SK-N-SH (cell line): ENCODE measurements around the gene ASIC2. TPM values are rescaled to one million over a fixed set of nuclear protein-coding genes. Genes with fewer than 3 reads are reported as not detected.

Experiments
- CTCF ChIA-PET: fragments of 300-600, 350-600 bp; formaldehyde crosslinking; extraction: SDS; loops from one replicate; lab custom pipeline; 2021; lab: Yijun Ruan, JAX
- POLR2A ChIA-PET: fragments of 350-600 bp; sonication (Branson Sonifier 250); formaldehyde crosslinking; extraction: SDS; loops from one replicate; lab custom pipeline; 2020; ENCODE audit warnings: antibody characterized with exemption, inconsistent platforms; lab: Yijun Ruan, JAX
- DNase-seq: peaks from one replicate; pipeline ENCODE4 v3.0.0; 2012
- H2AFZ ChIP-seq: fragments of 200-600 bp; sonication (generic); 2 replicates; pipeline ENCODE4 v1.8.1; 2016; ENCODE audit warnings: antibody characterized with exemption, mild to moderate bottlenecking, low read depth
- H3F3A ChIP-seq: fragments of 200-600 bp; sonication (generic); replicated peaks from 2 replicates; pipeline ENCODE3; 2016; ENCODE audit warnings: antibody characterized with exemption, mild to moderate bottlenecking; ENCODE audit not compliant: insufficient read depth
- H3K27ac ChIP-seq, 2 experiments: fragments of 200-500 bp in 1 of 2; fragments of 200-600 bp in 1 of 2; sonication (Bioruptor generic) in 1 of 2; sonication (generic), shearing (Covaris generic) in 1 of 2; 2 replicates each; pipeline versions ENCODE4 v1.5.1 to v1.6.1; 2014 to 2016; ENCODE audit warnings: low read depth in 2 of 2, inconsistent platforms in 1 of 2, low read length in 1 of 2, mild to moderate bottlenecking in 1 of 2, mixed read lengths in 1 of 2
- H3K27me3 ChIP-seq: fragments of 200-600 bp; sonication (generic), shearing (Covaris generic); 2 replicates; pipeline ENCODE4 v1.6.1; 2016; ENCODE audit warnings: mixed run types; ENCODE audit not compliant: insufficient read depth
- H3K36me3 ChIP-seq, 2 experiments: fragments of 200-500 bp in 1 of 2; fragments of 200-600 bp in 1 of 2; sonication (Bioruptor generic) in 1 of 2; sonication (generic) in 1 of 2; replicated peaks in 1 of 2; 2 replicates each; pipeline versions ENCODE3 to v1.5.1; 2014 to 2016; ENCODE audit warnings: low read length in 1 of 2, mild to moderate bottlenecking in 1 of 2; ENCODE audit not compliant: insufficient read depth in 2 of 2, control insufficient read depth in 1 of 2
- H3K4me1 ChIP-seq, 2 experiments: fragments of 200-500 bp in 1 of 2; fragments of 200-600 bp in 1 of 2; sonication (Bioruptor generic) in 1 of 2; sonication (generic), shearing (Covaris generic) in 1 of 2; 2 replicates each; pipeline versions ENCODE4 v1.5.1 to v1.6.1; 2014 to 2016; ENCODE audit warnings: low read depth in 1 of 2, low read length in 1 of 2, mixed run types in 1 of 2; ENCODE audit not compliant: insufficient read depth in 2 of 2, control insufficient read depth in 1 of 2
- H3K4me2 ChIP-seq: fragments of 200-600 bp; sonication (generic), shearing (Covaris generic); 2 replicates; pipeline ENCODE4 v1.6.1; 2017; ENCODE audit warnings: mixed run types
- H3K4me3 ChIP-seq, 2 experiments: fragments of 200-500 bp in 1 of 2; fragments of 200-600 bp in 1 of 2; sonication (Bioruptor generic) in 1 of 2; sonication (generic), shearing (Covaris generic) in 1 of 2; 2 replicates each; pipeline versions ENCODE4 v1.5.1 to v1.8.1; 2014 to 2016; ENCODE audit warnings: low read depth in 2 of 2, inconsistent platforms in 1 of 2, low read length in 1 of 2, mild to moderate bottlenecking in 1 of 2, mixed read lengths in 1 of 2, moderate library complexity in 1 of 2
- H3K79me2 ChIP-seq: fragments of 200-600 bp; sonication (generic); 2 replicates; pipeline ENCODE4 v1.8.1; 2017; ENCODE audit warnings: mild to moderate bottlenecking; ENCODE audit not compliant: insufficient read depth
- H3K9ac ChIP-seq: fragments of 200-600 bp; sonication (generic); 2 replicates; pipeline ENCODE4 v1.6.1; 2017; ENCODE audit warnings: mixed run types
- H3K9me2 ChIP-seq: fragments of 200-600 bp; sonication (generic); 2 replicates; pipeline ENCODE4 v1.6.1; 2017; ENCODE audit warnings: mixed run types
- H3K9me3 ChIP-seq: fragments of 200-600 bp; sonication (generic); 2 replicates; pipeline ENCODE4 v1.6.1; 2017; ENCODE audit warnings: mixed run types, mild to moderate bottlenecking, moderate library complexity
- H4K20me1 ChIP-seq: fragments of 200-600 bp; sonication (generic); 2 replicates; pipeline ENCODE4 v1.6.1; 2017; ENCODE audit warnings: mild to moderate bottlenecking, mixed run types; ENCODE audit not compliant: insufficient read depth
- CHD2 ChIP-seq: fragments of 150-350 bp; IDR thresholded peaks from 2 replicates; pipeline ENCODE4 v1.6.1; 2018; ENCODE audit warnings: low read length; ENCODE audit not compliant: partially characterized antibody
- CTCF ChIP-seq: fragments of 200-600 bp; sonication (generic); IDR thresholded peaks from 2 replicates; pipeline ENCODE4 v1.6.1; 2017; ENCODE audit warnings: antibody characterized with exemption, mild to moderate bottlenecking, moderate library complexity
- ELF1 ChIP-seq: IDR thresholded peaks from 2 replicates; pipeline ENCODE4 v1.4.0; 2012
- EP300 ChIP-seq, 2 experiments: IDR thresholded peaks; 2 replicates each; pipeline versions ENCODE4 v1.4.0 to v1.6.1; 2012; ENCODE audit warnings: borderline replicate concordance in 1 of 2, low read depth in 1 of 2, low read length in 1 of 2
- EZH2phosphoT487 ChIP-seq: fragments of 200-600 bp; sonication (generic); IDR thresholded peaks from 2 replicates; pipeline ENCODE4 v1.6.1; 2017; ENCODE audit warnings: low read depth, mixed run types, mild to moderate bottlenecking, antibody characterized with exemption, moderate library complexity, borderline replicate concordance
- FOSL2 ChIP-seq: IDR thresholded peaks from 2 replicates; pipeline ENCODE4 v1.4.0; 2012; ENCODE audit warnings: low read depth, mild to moderate bottlenecking, moderate library complexity, borderline replicate concordance
- GABPA ChIP-seq: IDR thresholded peaks from 2 replicates; pipeline ENCODE4 v1.4.0; 2012; ENCODE audit warnings: low read depth, mild to moderate bottlenecking
- GATA2 ChIP-seq: sonication (generic); formaldehyde crosslinking; IDR thresholded peaks from 2 replicates; pipeline ENCODE4 v1.5.0; 2020; ENCODE audit warnings: mild to moderate bottlenecking, missing genetic modification reagents
- JUND ChIP-seq: IDR thresholded peaks from 2 replicates; pipeline ENCODE4 v1.4.0; 2012
- MEF2A ChIP-seq: IDR thresholded peaks from 2 replicates; pipeline ENCODE4 v1.4.0; 2012; ENCODE audit warnings: low read depth, borderline replicate concordance
- NFIC ChIP-seq: IDR thresholded peaks from 2 replicates; pipeline ENCODE4 v1.4.0; 2012; ENCODE audit warnings: borderline replicate concordance
- POLR2AphosphoS5 ChIP-seq: IDR thresholded peaks from 2 replicates; pipeline ENCODE4 v1.6.1; 2012; ENCODE audit warnings: low read depth, low read length
- RAD21 ChIP-seq: IDR thresholded peaks from 2 replicates; pipeline ENCODE4 v1.6.1; 2012; ENCODE audit warnings: mild to moderate bottlenecking, low read length
- RCOR1 ChIP-seq: fragments of 150-350 bp; IDR thresholded peaks from 2 replicates; pipeline ENCODE4 v1.6.1; 2017; ENCODE audit warnings: antibody characterized with exemption, low read length
- SIN3A ChIP-seq: IDR thresholded peaks from 2 replicates; pipeline ENCODE4 v1.6.1; 2012; ENCODE audit warnings: low read depth, mild to moderate bottlenecking, low read length, moderate library complexity, borderline replicate concordance
- SMC3 ChIP-seq: IDR thresholded peaks from 2 replicates; pipeline ENCODE4 v1.6.1; 2012; ENCODE audit warnings: low read depth, low read length, improper control_type of control experiment
- TCF12 ChIP-seq: IDR thresholded peaks from 2 replicates; pipeline ENCODE4 v1.4.0; 2012
- USF1 ChIP-seq: IDR thresholded peaks from 2 replicates; pipeline ENCODE4 v1.4.0; 2012; ENCODE audit warnings: low read depth, borderline replicate concordance
- USF2 ChIP-seq: fragments of 150-350 bp; IDR thresholded peaks from 2 replicates; pipeline ENCODE4 v1.6.1; 2017; ENCODE audit warnings: antibody characterized with exemption, low read length, low read depth, borderline replicate concordance
- YY1 ChIP-seq: IDR thresholded peaks from 2 replicates; pipeline ENCODE4 v1.4.0; 2012; ENCODE audit warnings: low read depth, mild to moderate bottlenecking
- WGBS: methylation state at CpG from one replicate; pipeline ENCODE4 v1.1.6; 2017; ENCODE audit warnings: low lambda C conversion rate; 5-methylcytosine and 5-hydroxymethylcytosine counted together
- polyA plus RNA-seq, 3 experiments: library from polyadenylated mRNA; depleted of rRNA; stranded (reverse); fragments of >200 nt; gene quantifications; 2 replicates each; pipeline ENCODE4 v1.2.3, GENCODE V29; 2012
- TF ChIP-seq, protein P1 (sequence below): fragments of 150-350 bp; IDR thresholded peaks from 2 replicates; pipeline ENCODE4 v1.6.1; 2016; ENCODE audit warnings: mild to moderate bottlenecking, low read depth, low read length

The ASIC2 gene
- polyA plus RNA-seq, 1 of the 3 experiments (the other 2 are of a cell fraction): 0.08 TPM

GRCh38 chr17:33120103-33120502 lies 173.0 kb downstream of the ASIC2 start:
- TF ChIP-seq TCF12 (no peak), EP300 (IDR thresholded peaks at IDR 0.05; ENCODE audit: borderline replicate concordance in 1 of 2, low read depth in 1 of 2, low read length in 1 of 2) (no peak), JUND (no peak), SMC3 (no peak), ELF1 (no peak), SIN3A (no peak), CTCF (no peak), MEF2A (no peak), RCOR1 (no peak), EZH2phosphoT487 (no peak), NFIC (no peak), CHD2 (no peak), POLR2AphosphoS5 (no peak), GABPA (no peak), GATA2 (no peak), RAD21 (no peak)
- TF ChIP-seq, protein P1, sequence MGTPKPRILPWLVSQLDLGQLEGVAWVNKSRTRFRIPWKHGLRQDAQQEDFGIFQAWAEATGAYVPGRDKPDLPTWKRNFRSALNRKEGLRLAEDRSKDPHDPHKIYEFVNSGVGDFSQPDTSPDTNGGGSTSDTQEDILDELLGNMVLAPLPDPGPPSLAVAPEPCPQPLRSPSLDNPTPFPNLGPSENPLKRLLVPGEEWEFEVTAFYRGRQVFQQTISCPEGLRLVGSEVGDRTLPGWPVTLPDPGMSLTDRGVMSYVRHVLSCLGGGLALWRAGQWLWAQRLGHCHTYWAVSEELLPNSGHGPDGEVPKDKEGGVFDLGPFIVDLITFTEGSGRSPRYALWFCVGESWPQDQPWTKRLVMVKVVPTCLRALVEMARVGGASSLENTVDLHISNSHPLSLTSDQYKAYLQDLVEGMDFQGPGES: no peak
- WGBS: 30% methylated on average over 5 of the region's 5 CpGs
- Histone ChIP-seq H3K79me2 (no peaks in the 10 kb centered on the region), H4K20me1 (no peaks in the 10 kb centered on the region), H3K4me1 (peaks cover 0 to 30% of the 10 kb centered on the region in 2 experiments; a peak in 2 of 4 replicates), H3K4me3 (no peak overlapping the region), H3K27me3 (peaks cover 7% of the 10 kb centered on the region; the same call in 1 of the 2 replicates), H2AFZ (no peak overlapping the region), H3K9me2 (no peaks in the 10 kb centered on the region), H3K4me2 (no peak overlapping the region), H3K9me3 (no peaks in the 10 kb centered on the region), H3K27ac (no peak overlapping the region), H3K36me3 (no peaks in the 10 kb centered on the region), H3F3A (no peaks in the 10 kb centered on the region), H3K9ac (no peak overlapping the region)
- POLR2A ChIA-PET: no interaction called here
- CTCF ChIA-PET: no interaction called here
- peak; percentile 27 for DNase-seq

- Histone ChIP-seq H3K4me1 (peaks cover 0 to 20% of the 10 kb centered on the region in 2 experiments; a peak in 1 of 4 replicates), H3K9me2 (no peaks in the 10 kb centered on the region), H4K20me1 (no peaks in the 10 kb centered on the region), H3K36me3 (no peaks in the 10 kb centered on the region), H3K9ac (no peak overlapping the region), H3F3A (no peaks in the 10 kb centered on the region), H3K4me2 (no peak overlapping the region), H2AFZ (no peak overlapping the region), H3K27me3 (peaks cover 7% of the 10 kb centered on the region; the same call in 1 of the 2 replicates), H3K79me2 (no peaks in the 10 kb centered on the region), H3K4me3 (no peak overlapping the region), H3K27ac (no peak overlapping the region), H3K9me3 (no peaks in the 10 kb centered on the region)
- CTCF ChIA-PET: interaction anchor here (1.0 to 1.5 kb wide), 2 partner anchors 28 to 68 kb away, joined by 3 read pairs; no protein-coding TSS in a partner anchor
- 35% methylated on average over 8 of the region's 8 CpGs for WGBS
- POLR2A ChIA-PET: no interaction called here
- no peak for DNase-seq
- TF ChIP-seq FOSL2 (no peak), USF2 (no peak), CTCF (no peak), GATA2 (no peak), RCOR1 (no peak), YY1 (no peak), TCF12 (no peak), POLR2AphosphoS5 (no peak), EP300 (IDR thresholded peaks at IDR 0.05; ENCODE audit: borderline replicate concordance in 1 of 2, low read depth in 1 of 2, low read length in 1 of 2) (no peak), USF1 (no peak)
Measured at GRCh38 chr17:33118391-33119075, 174.6 kb downstream of the ASIC2 start.
